ENCODE results near the gene TNFRSF25. TPM values are rescaled to one million over a fixed set of nuclear protein-coding genes. Genes with fewer than 3 reads are reported as not detected.

The TNFRSF25 gene
- polyA plus RNA-seq, 1 of the 3 experiments (the other 2 are of a cell fraction) = 20.8 TPM

- Histone ChIP-seq H3K79me2 (ENCODE audit: insufficient read depth) (no peaks in the 10 kb centered on the region), H3K9ac (no peak overlapping the region), H3K27me3 (ENCODE audit: insufficient read depth) (no peaks in the 10 kb centered on the region), H3K9me3 (no peaks in the 10 kb centered on the region), H3K36me3 (replicated peaks in 1 of 2; ENCODE audit: control insufficient read depth in 1 of 2, insufficient read depth in 2 of 2, low read length in 1 of 2) (no peaks in the 10 kb centered on the region), H2AFZ (ENCODE audit: low read depth) (no peak overlapping the region), H3K4me1 (ENCODE audit: control insufficient read depth in 1 of 2, insufficient read depth in 2 of 2, low read depth in 1 of 2, low read length in 1 of 2) (peaks cover 0 to 93% of the 10 kb centered on the region in 2 experiments; a peak in 2 of 4 replicates), H3K4me2 (no peak overlapping the region), H4K20me1 (ENCODE audit: insufficient read depth) (no peaks in the 10 kb centered on the region), H3K4me3 (ENCODE audit: low read depth in 2 of 2, low read length in 1 of 2) (no peak overlapping the region), H3F3A (replicated peaks; ENCODE audit: insufficient read depth) (no peaks in the 10 kb centered on the region), H3K9me2 (no peaks in the 10 kb centered on the region), H3K27ac (ENCODE audit: low read depth in 2 of 2, low read length in 1 of 2) (peak overlapping the region in 1 of 2 experiments; percentile 93; a peak in 2 of 4 replicates)
- ChIA-PET POLR2A (interaction anchor here (0.6 to 1.6 kb wide), 5 partner anchors 8 to 431 kb away, joined by 3 to 10 read pairs (median 5); partner anchors contain the start of gene PLEKHG5), CTCF (interaction anchor here (1.8 to 17.4 kb wide), 3 partner anchors 15 to 19 kb away, joined by 5 to 211 read pairs (median 6); partner anchors contain the start of gene PLEKHG5)
- DNase-seq = peak; percentile 23
- TF ChIP-seq, protein P1, sequence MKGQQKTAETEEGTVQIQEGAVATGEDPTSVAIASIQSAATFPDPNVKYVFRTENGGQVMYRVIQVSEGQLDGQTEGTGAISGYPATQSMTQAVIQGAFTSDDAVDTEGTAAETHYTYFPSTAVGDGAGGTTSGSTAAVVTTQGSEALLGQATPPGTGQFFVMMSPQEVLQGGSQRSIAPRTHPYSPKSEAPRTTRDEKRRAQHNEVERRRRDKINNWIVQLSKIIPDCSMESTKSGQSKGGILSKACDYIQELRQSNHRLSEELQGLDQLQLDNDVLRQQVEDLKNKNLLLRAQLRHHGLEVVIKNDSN (IDR thresholded peaks at IDR 0.05; ENCODE audit: borderline replicate concordance, low read depth) = no peak
- TF ChIP-seq RFX5 (IDR thresholded peaks at IDR 0.05; ENCODE audit: low read length) (no peak), NRF1 (IDR thresholded peaks at IDR 0.05; ENCODE audit: low read depth, low read length) (no peak), POLR2AphosphoS5 (IDR thresholded peaks at IDR 0.05; ENCODE audit: low read depth, low read length) (no peak), TCF12 (IDR thresholded peaks at IDR 0.05) (no peak), EP300 (IDR thresholded peaks at IDR 0.05; ENCODE audit: borderline replicate concordance in 1 of 2, low read depth in 1 of 2, low read length in 1 of 2) (no peak), CTCF (IDR thresholded peaks at IDR 0.05) (no peak), FOXJ3 (CRISPR knock-in tag; IDR thresholded peaks at IDR 0.05) (no peak), RXRA (IDR thresholded peaks at IDR 0.05; ENCODE audit: borderline replicate concordance, low read depth) (no peak), YY1 (IDR thresholded peaks at IDR 0.05; ENCODE audit: low read depth) (no peak), RAD21 (IDR thresholded peaks at IDR 0.05; ENCODE audit: low read length) (no peak), PBX3 (IDR thresholded peaks at IDR 0.05) (no peak)
- TF ChIP-seq, protein P2, sequence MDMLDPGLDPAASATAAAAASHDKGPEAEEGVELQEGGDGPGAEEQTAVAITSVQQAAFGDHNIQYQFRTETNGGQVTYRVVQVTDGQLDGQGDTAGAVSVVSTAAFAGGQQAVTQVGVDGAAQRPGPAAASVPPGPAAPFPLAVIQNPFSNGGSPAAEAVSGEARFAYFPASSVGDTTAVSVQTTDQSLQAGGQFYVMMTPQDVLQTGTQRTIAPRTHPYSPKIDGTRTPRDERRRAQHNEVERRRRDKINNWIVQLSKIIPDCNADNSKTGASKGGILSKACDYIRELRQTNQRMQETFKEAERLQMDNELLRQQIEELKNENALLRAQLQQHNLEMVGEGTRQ (IDR thresholded peaks at IDR 0.05; ENCODE audit: borderline replicate concordance, low read depth, low read length) = no peak
- WGBS (ENCODE audit: low lambda C conversion rate) = 80% methylated on average over 11 of the region's 18 CpGs
These were observed 42.3 kb upstream of the TNFRSF25 start for GRCh38 chr1:6508154-6508815.
